ENCODE results near the gene KRT34.

DNA sequence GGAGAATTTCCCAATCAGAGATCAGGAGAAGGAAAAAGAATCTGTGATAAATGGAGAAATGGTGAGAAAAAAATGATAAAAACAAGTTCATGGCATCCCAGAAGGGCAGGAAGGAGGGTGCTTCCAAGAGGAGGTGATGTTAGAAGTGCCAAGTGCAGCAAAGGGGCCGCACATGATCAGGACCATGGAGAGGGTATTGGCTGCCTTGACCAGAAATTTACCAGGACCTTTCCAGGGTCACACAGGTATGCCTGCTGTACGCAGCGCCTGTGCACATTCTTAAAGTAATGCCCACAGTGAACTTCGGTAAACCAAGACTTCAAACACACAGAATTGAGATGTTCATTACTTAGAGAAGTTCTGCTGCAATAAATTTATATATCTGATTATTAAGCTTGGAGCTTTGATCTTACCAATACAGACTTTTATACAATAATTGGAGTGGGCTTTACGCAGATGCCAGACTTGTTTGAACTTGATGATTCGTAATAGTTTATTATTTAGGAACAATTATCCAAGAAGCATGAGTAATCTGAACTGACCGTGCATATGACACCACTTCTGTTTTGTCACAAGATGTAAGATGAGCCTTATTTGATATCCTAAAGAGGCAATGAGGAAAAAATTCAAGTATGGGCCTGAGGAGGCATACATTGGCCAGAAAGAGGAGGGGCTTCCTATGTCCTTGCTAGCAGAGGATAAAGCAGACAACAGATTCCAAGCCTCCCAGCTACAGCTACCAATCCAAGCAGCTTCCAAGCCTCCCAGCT is 29.3 kb downstream of the KRT34 start:
- TF ChIP-seq EZH2 (IDR thresholded peaks at IDR 0.05; ENCODE audit: insufficient read depth, poor library complexity, severe bottlenecking) = no peak
- no peak for TF ChIP-seq EZH2phosphoT487 (IDR thresholded peaks at IDR 0.05; ENCODE audit: insufficient read depth, low read depth)

All from GM23248 (cell line).